Ishikawa (cell line): Measurements from ENCODE around the gene GPRASP3.

Source experiments
- CEBPB ChIP-seq: IDR thresholded peaks from 2 replicates; pipeline ENCODE4 v1.6.1; 2012
- EGR1 ChIP-seq: IDR thresholded peaks from 2 replicates; pipeline ENCODE4 v1.6.1; 2012
- EP300 ChIP-seq: IDR thresholded peaks from 2 replicates; pipeline ENCODE4 v1.6.1; 2012; ENCODE audit warnings: borderline replicate concordance
- NFIC ChIP-seq: IDR thresholded peaks from 2 replicates; pipeline ENCODE4 v1.6.1; 2012
- TEAD4 ChIP-seq: IDR thresholded peaks from 2 replicates; pipeline ENCODE4 v1.6.1; 2012
- TF ChIP-seq, protein P1 (sequence below): IDR thresholded peaks from 2 replicates; pipeline ENCODE4 v1.6.1; 2012
- TF ChIP-seq, protein P2 (sequence below): IDR thresholded peaks from 2 replicates; pipeline ENCODE4 v1.6.1; 2012; ENCODE audit warnings: low read depth, mild to moderate bottlenecking

DNA sequence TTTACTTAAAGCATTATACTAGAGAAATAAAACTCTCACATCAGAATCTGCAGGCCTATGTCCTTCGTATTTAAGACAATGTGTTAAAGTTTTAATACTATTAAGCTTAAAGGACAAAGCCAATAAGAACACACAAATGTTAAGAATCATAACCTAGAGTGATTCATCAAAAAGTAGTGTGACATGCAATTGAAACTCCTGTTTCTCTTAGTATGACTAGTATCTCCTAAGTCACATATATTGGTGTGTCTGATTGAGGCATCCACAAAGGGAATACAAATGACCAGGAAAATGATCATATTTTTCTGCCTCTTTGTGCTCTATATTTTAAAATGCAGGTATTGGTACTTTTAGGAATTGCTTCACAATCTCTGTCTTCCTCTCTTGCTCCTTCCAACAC lies 23.8 kb downstream of the GPRASP3 start:
- TF ChIP-seq TEAD4: no peak
- TF ChIP-seq, protein P1, sequence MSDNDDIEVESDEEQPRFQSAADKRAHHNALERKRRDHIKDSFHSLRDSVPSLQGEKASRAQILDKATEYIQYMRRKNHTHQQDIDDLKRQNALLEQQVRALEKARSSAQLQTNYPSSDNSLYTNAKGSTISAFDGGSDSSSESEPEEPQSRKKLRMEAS: no peak
- TF ChIP-seq CEBPB: no peak
- TF ChIP-seq EP300: no peak
- TF ChIP-seq EGR1: no peak
- TF ChIP-seq NFIC: no peak
- TF ChIP-seq, protein P2, sequence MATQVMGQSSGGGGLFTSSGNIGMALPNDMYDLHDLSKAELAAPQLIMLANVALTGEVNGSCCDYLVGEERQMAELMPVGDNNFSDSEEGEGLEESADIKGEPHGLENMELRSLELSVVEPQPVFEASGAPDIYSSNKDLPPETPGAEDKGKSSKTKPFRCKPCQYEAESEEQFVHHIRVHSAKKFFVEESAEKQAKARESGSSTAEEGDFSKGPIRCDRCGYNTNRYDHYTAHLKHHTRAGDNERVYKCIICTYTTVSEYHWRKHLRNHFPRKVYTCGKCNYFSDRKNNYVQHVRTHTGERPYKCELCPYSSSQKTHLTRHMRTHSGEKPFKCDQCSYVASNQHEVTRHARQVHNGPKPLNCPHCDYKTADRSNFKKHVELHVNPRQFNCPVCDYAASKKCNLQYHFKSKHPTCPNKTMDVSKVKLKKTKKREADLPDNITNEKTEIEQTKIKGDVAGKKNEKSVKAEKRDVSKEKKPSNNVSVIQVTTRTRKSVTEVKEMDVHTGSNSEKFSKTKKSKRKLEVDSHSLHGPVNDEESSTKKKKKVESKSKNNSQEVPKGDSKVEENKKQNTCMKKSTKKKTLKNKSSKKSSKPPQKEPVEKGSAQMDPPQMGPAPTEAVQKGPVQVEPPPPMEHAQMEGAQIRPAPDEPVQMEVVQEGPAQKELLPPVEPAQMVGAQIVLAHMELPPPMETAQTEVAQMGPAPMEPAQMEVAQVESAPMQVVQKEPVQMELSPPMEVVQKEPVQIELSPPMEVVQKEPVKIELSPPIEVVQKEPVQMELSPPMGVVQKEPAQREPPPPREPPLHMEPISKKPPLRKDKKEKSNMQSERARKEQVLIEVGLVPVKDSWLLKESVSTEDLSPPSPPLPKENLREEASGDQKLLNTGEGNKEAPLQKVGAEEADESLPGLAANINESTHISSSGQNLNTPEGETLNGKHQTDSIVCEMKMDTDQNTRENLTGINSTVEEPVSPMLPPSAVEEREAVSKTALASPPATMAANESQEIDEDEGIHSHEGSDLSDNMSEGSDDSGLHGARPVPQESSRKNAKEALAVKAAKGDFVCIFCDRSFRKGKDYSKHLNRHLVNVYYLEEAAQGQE: no peak
